T-cell (primary cell): ENCODE results near the gene BAD. TPM values are rescaled to one million over a fixed set of nuclear protein-coding genes. Genes with fewer than 3 reads are reported as not detected.

Source experiments
- ATAC-seq, 4 experiments: fragments of 200-7000 bp in 3 of 4; fragments of 150-1000 bp in 1 of 4; cut with Tn5 transposase; replicated peaks in 1 of 4; 1 replicate in 3 of 4; 2 replicates in 1 of 4; pipeline ENCODE4 v1.10.0; 2021; ENCODE audit warnings: moderate library complexity in 3 of 4, mild to moderate bottlenecking in 2 of 4, moderate number of reproducible peaks in 1 of 4
- CTCF ChIA-PET, 2 donors: fragments of 300-600 bp; sonication (Branson Sonifier 250); formaldehyde crosslinking; loops; one replicate each; lab custom pipeline; 2022; ENCODE audit warnings: antibody characterized with exemption in 2 of 2; lab: Charles Lee
- POLR2A ChIA-PET, 2 donors: fragments of 300-600 bp; sonication (Branson Sonifier 250); formaldehyde crosslinking; loops; one replicate each; lab custom pipeline; 2022; ENCODE audit warnings: antibody characterized with exemption in 2 of 2; lab: Charles Lee
- DNase-seq, 35 experiments: peaks; one replicate each; pipeline versions ENCODE4 v3.0.0 to v3.0.0-alpha.2; 2013 to 2023
- H3K27ac ChIP-seq: one replicate; pipeline ENCODE4 v1.5.1; 2013; ENCODE audit warnings: low read length
- H3K27me3 ChIP-seq, 2 experiments: replicated peaks in 1 of 2; 1 replicate in 1 of 2; 2 replicates in 1 of 2; pipeline versions ENCODE4 v1.6.1 to v1.7.0; 2013; ENCODE audit warnings: low read length in 1 of 2, mixed read lengths in 1 of 2; ENCODE audit not compliant: control insufficient read depth in 2 of 2, insufficient read depth in 2 of 2; ENCODE audit errors: extremely low read depth in 1 of 2
- H3K36me3 ChIP-seq, 2 donors: 1 replicate in 1 of 2; 2 replicates in 1 of 2; pipeline versions ENCODE4 v1.6.1 to v1.7.0; 2013; ENCODE audit warnings: low read length in 1 of 2; ENCODE audit not compliant: control insufficient read depth in 2 of 2, insufficient read depth in 1 of 2; ENCODE audit errors: extremely low read depth in 1 of 2
- H3K4me1 ChIP-seq, 2 experiments: 1 replicate in 1 of 2; 2 replicates in 1 of 2; pipeline versions ENCODE4 v1.6.1 to v1.7.0; 2013; ENCODE audit warnings: low read length in 2 of 2, mixed read lengths in 1 of 2; ENCODE audit not compliant: insufficient read depth in 2 of 2, control insufficient read depth in 1 of 2; ENCODE audit errors: extremely low read depth in 1 of 2
- H3K4me3 ChIP-seq, 2 donors: 1 replicate in 1 of 2; 2 replicates in 1 of 2; pipeline versions ENCODE4 v1.5.1 to v1.7.0; 2013; ENCODE audit warnings: mild to moderate bottlenecking in 2 of 2, low read length in 1 of 2, moderate library complexity in 1 of 2; ENCODE audit not compliant: control insufficient read depth in 1 of 2; ENCODE audit errors: extremely low read depth in 1 of 2
- H3K9me3 ChIP-seq: 2 replicates; pipeline ENCODE4 v1.7.0; 2013
- H3K27ac Mint-ChIP-seq, 2 donors: one replicate each; pipeline ENCODE4 v1.8.0; 2020 to 2021; ENCODE audit warnings: mild to moderate bottlenecking in 2 of 2, mixed read lengths in 2 of 2
- H3K27me3 Mint-ChIP-seq, 2 donors: one replicate each; pipeline ENCODE4 v1.8.0; 2021 to 2022; ENCODE audit warnings: mixed read lengths in 2 of 2
- H3K36me3 Mint-ChIP-seq: one replicate; pipeline ENCODE4 v1.8.0; 2021; ENCODE audit warnings: mixed read lengths
- H3K4me1 Mint-ChIP-seq, 3 donors: one replicate each; pipeline ENCODE4 v1.8.0; 2020 to 2022; ENCODE audit warnings: mixed read lengths in 3 of 3, mild to moderate bottlenecking in 1 of 3
- H3K4me3 Mint-ChIP-seq, 3 donors: one replicate each; pipeline ENCODE4 v1.8.0; 2020 to 2022; ENCODE audit warnings: mild to moderate bottlenecking in 3 of 3, mixed read lengths in 3 of 3, moderate library complexity in 3 of 3
- H3K9me3 Mint-ChIP-seq, 3 donors: one replicate each; pipeline ENCODE4 v1.8.0; 2020 to 2022; ENCODE audit warnings: mixed read lengths in 3 of 3
- WGBS: methylation state at CpG from one replicate; pipeline ENCODE4 v1.1.5; 2013; ENCODE audit warnings: missing lambda C conversion rate; ENCODE audit not compliant: insufficient coverage; 5-methylcytosine and 5-hydroxymethylcytosine counted together
- total RNA-seq, 35 experiments: library from RNA in 6 of 35; stranded (reverse) in 6 of 35; fragments of 120-200 nt in 1 of 35; gene quantifications; one replicate each; pipeline versions ENCODE4 v1.2.1 to v1.2.4 and lab custom pipeline; 2013 to 2026

The BAD gene
- total RNA-seq, 5 donors from 2014 or later (not counting 1 experiment from before 2014, with no cell fraction given): 17.5 to 37.7 (median 29.1) TPM

- no peak overlapping the region for H3K4me3 ChIP-seq
- Mint-ChIP-seq H3K4me1 (peaks cover 8 to 19% (median 16%) of the 10 kb centered on the region in 3 donors), H3K36me3 (peaks cover 3% of the 10 kb centered on the region), H3K27ac (no peak overlapping the region), H3K9me3 (no peaks in the 10 kb centered on the region), H3K4me3 (peak overlapping the region in 2 of 3 donors; percentile 28 to 89), H3K27me3 (no peaks in the 10 kb centered on the region)
- peaks cover 0 to 17% of the 10 kb centered on the region in 2 experiments for H3K27me3 ChIP-seq
- DNase-seq (no peak), ATAC-seq (no peak)
- 85% methylated on average over 6 of the region's 8 CpGs for WGBS
- H3K4me1 ChIP-seq: peaks cover 5 to 30% of the 10 kb centered on the region in 2 experiments
- H3K9me3 ChIP-seq: no peaks in the 10 kb centered on the region
- peaks cover 2 to 6% of the 10 kb centered on the region in 2 donors for H3K36me3 ChIP-seq
- POLR2A ChIA-PET: no interaction called here
- CTCF ChIA-PET: no interaction called here
- no peak overlapping the region for H3K27ac ChIP-seq
Measured at GRCh38 chr11:64253043-64253442, 31.4 kb downstream of the BAD start.

GRCh38 chr11:64252003-64252872, 32.2 kb downstream of the BAD start:
- H3K4me3 Mint-ChIP-seq: peak overlapping the region; percentile 79 to 89 (median 83)
- no peaks in the 10 kb centered on the region for H3K27me3 Mint-ChIP-seq
- Histone ChIP-seq H3K36me3 (peaks cover 2 to 6% of the 10 kb centered on the region in 2 donors), H3K27me3 (peaks cover 0 to 17% of the 10 kb centered on the region in 2 experiments), H3K4me1 (peaks cover 6 to 36% of the 10 kb centered on the region in 2 experiments), H3K9me3 (no peaks in the 10 kb centered on the region), H3K4me3 (peak overlapping the region; percentile 70 to 81), H3K27ac (no peak overlapping the region)
- CTCF ChIA-PET: interaction anchor here in 1 of 2 donors (1.2 kb wide), 1 partner anchor 48 kb away, joined by 4 read pairs; no protein-coding TSS in a partner anchor
- H3K9me3 Mint-ChIP-seq: no peaks in the 10 kb centered on the region
- peak overlapping the region in 1 of 2 donors; percentile 39 for H3K27ac Mint-ChIP-seq
- peaks cover 14 to 23% (median 20%) of the 10 kb centered on the region in 3 donors for H3K4me1 Mint-ChIP-seq
- DNase-seq (peak in 3 of 35 experiments; percentile 20 to 44 (median 26)), ATAC-seq (no peak)
- POLR2A ChIA-PET: interaction anchor here in 1 of 2 donors (0.7 kb wide), 1 partner anchor 1522 kb away, joined by 9 read pairs; no protein-coding TSS in a partner anchor
- H3K36me3 Mint-ChIP-seq: no peaks in the 10 kb centered on the region
- WGBS: 27% methylated on average over 8 of the region's 23 CpGs

GRCh38 chr11:64251753-64252002, 32.8 kb downstream of the BAD start:
- Mint-ChIP-seq H3K27me3 (no peaks in the 10 kb centered on the region), H3K9me3 (no peaks in the 10 kb centered on the region), H3K4me1 (peaks cover 18 to 24% (median 20%) of the 10 kb centered on the region in 3 donors), H3K36me3 (no peaks in the 10 kb centered on the region), H3K4me3 (peak overlapping the region; percentile 79 to 89 (median 83)), H3K27ac (peak overlapping the region in 1 of 2 donors; percentile 39)
- CTCF ChIA-PET: interaction anchor here in 1 of 2 donors (1.0 to 1.2 kb wide), 2 partner anchors 47 to 50 kb away, joined by 4 to 6 read pairs; no protein-coding TSS in a partner anchor
- H3K27ac ChIP-seq: no peak overlapping the region
- POLR2A ChIA-PET: no interaction called here
- no peak for DNase-seq
- H3K9me3 ChIP-seq: no peaks in the 10 kb centered on the region
- H3K4me1 ChIP-seq: peaks cover 8 to 41% of the 10 kb centered on the region in 2 experiments
- peak overlapping the region; percentile 70 to 81 for H3K4me3 ChIP-seq
- WGBS: 2% methylated on average over 18 of the region's 18 CpGs
- peaks cover 0 to 17% of the 10 kb centered on the region in 2 experiments for H3K27me3 ChIP-seq
- peaks cover 2 to 5% of the 10 kb centered on the region in 2 donors for H3K36me3 ChIP-seq
- peak in 1 of 4 experiments; percentile 1 for ATAC-seq

DNA sequence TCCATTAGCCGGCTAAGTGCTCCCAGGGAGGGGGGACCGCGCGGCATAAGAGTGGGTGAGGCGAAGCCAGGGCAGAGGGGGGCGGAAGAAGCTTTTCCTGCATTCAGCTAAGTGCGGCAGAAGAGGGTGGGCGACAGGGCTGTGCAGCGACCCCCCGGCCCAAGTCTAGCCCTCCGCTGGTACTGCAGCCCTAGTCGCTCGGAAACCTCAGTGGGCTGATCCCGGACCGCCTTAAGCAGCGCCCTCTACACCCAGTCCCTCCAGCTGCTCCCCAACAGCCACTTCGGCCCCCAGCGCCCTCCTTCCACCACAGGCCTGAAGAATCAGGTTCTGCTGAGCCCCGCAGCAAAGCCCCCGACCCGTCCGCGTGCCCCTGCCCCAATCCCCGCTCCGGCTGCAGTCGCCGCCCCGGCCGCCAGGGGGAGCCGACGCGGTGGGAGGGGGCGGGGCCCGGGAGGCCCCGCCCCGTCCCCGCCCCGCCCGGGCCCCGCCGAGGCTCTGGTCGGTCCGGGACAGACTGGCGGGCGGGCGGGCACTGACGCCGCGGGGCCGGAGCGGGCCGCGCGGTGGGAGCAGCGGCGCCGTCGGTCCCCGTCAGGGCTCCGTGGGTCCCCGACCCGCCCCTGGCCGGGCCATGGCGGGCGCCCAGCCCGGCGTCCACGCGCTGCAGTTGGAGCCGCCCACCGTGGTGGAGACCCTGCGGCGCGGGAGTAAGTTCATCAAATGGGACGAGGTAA, 33.3 kb downstream of the BAD start, which contains the start of gene PLCB3:
PLCB3 (plus strand) TSS at position 515 of the 737 bp plus-strand sequence; CDS start at position 635, 120 bp downstream.
- DNase-seq (peak in 26 of 35 experiments; percentile 27 to 75 (median 52)), ATAC-seq (peak; percentile 59 to 73 (median 62))
- H3K36me3 ChIP-seq: peaks cover 0 to 2% of the 10 kb centered on the region in 2 donors
- no peak within 1 kb of the TSS for H3K27ac ChIP-seq
- peaks cover 0 to 17% of the 10 kb centered on the region in 2 experiments for H3K27me3 ChIP-seq
- 0% methylated on average over 59 of the region's 75 CpGs for WGBS
- CTCF ChIA-PET: interaction anchor here (0.6 to 2.0 kb wide), 4 partner anchors 47 to 53 kb away, joined by 4 to 7 read pairs (median 6); no protein-coding TSS in a partner anchor
- H3K4me1 ChIP-seq: peaks cover 8 to 43% of the 10 kb centered on the region in 2 experiments
- H3K27ac Mint-ChIP-seq: peak within 1 kb of the TSS; percentile 39 to 48
- POLR2A ChIA-PET: no interaction called here
- no peaks in the 10 kb centered on the region for H3K9me3 Mint-ChIP-seq
- H3K27me3 Mint-ChIP-seq: no peaks in the 10 kb centered on the region
- H3K36me3 Mint-ChIP-seq: no peaks in the 10 kb centered on the region
- H3K4me3 ChIP-seq: peak within 1 kb of the TSS; percentile 70 to 81
- peaks cover 18 to 24% (median 20%) of the 10 kb centered on the region in 3 donors for H3K4me1 Mint-ChIP-seq
- H3K9me3 ChIP-seq: no peaks in the 10 kb centered on the region
- H3K4me3 Mint-ChIP-seq: peak within 1 kb of the TSS; percentile 79 to 89 (median 83)

DNA sequence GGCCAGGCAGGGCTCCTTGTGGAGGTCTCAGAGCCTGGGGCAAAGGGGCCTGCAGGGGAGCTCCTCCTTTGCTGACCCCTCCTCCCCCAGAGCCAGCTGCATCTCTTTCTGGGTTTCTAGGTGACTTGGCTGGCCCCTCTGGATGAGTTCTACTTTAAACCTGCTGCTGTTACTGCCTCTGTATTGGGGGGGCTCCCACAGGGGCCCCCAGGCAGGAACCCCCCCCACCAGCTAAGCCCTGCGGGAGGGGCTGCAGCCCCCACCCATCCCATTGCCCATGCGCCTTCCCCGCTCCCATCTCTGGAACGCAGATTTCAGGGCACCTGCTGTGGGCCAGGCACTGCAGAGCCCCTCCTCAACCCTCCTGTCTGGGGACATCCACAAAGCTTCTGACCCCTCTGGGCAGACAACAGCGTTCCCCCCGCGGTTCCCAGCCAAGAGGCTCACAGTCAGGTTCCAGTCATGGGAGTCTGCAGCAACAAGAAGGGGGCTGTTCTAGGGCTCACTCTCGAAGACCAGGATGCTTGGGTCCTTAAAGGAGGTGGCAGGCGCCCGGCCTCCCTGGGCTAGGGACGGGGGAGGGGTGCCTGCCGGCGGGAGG, 34.0 kb downstream of the BAD start:
- Mint-ChIP-seq H3K27ac (no peak overlapping the region), H3K4me3 (peak overlapping the region; percentile 78 to 89 (median 83)), H3K4me1 (peaks cover 24 to 27% (median 24%) of the 10 kb centered on the region in 3 donors), H3K36me3 (no peaks in the 10 kb centered on the region), H3K9me3 (no peaks in the 10 kb centered on the region), H3K27me3 (no peaks in the 10 kb centered on the region)
- Histone ChIP-seq H3K36me3 (no peaks in the 10 kb centered on the region), H3K27ac (no peak overlapping the region), H3K9me3 (no peaks in the 10 kb centered on the region), H3K27me3 (peaks cover 0 to 17% of the 10 kb centered on the region in 2 experiments), H3K4me1 (peaks cover 8 to 50% of the 10 kb centered on the region in 2 experiments), H3K4me3 (peak overlapping the region; percentile 39 to 55)
- CTCF ChIA-PET: interaction anchor here in 1 of 2 donors (0.9 to 2.0 kb wide), 3 partner anchors 51 to 54 kb away, joined by 4 to 7 read pairs (median 6); no protein-coding TSS in a partner anchor
- WGBS: 7% methylated on average over 9 of the region's 13 CpGs
- DNase-seq (no peak), ATAC-seq (no peak)
- POLR2A ChIA-PET: no interaction called here
